Activated CD4-positive, alpha-beta T cell treated with anti-CD3 and anti-CD28 coated beads, Interleukin-2, amount 10 ng/mL, durations not matched to agents 7 days and 5 days (primary cell): ENCODE measurements around the gene PLAGL1. TPM values are rescaled to one million over a fixed set of nuclear protein-coding genes. Genes with fewer than 3 reads are reported as not detected.

Experiments
- CTCF ChIA-PET: fragments of 350-600 bp; sonication (Branson Sonifier 250); formaldehyde crosslinking; loops from one replicate; lab custom pipeline; 2021; ENCODE audit warnings: antibody characterized with exemption; lab: Charles Lee
- POLR2A ChIA-PET: fragments of 350-600 bp; sonication (Branson Sonifier 250); formaldehyde crosslinking; loops from one replicate; lab custom pipeline; 2021; ENCODE audit warnings: antibody characterized with exemption; lab: Charles Lee
- DNase-seq: peaks from one replicate; pipeline ENCODE4 v3.0.0-alpha.2; 2020
- H3K27ac Mint-ChIP-seq: one replicate; pipeline ENCODE4 v1.8.0; 2021; ENCODE audit warnings: mild to moderate bottlenecking, moderate library complexity, mixed read lengths
- H3K27me3 Mint-ChIP-seq: one replicate; pipeline ENCODE4 v1.8.0; 2021; ENCODE audit warnings: mixed read lengths
- H3K36me3 Mint-ChIP-seq: one replicate; pipeline ENCODE4 v1.8.0; 2021; ENCODE audit warnings: low read depth, mixed read lengths
- H3K4me1 Mint-ChIP-seq: one replicate; pipeline ENCODE4 v1.8.0; 2021; ENCODE audit warnings: mixed read lengths
- H3K4me3 Mint-ChIP-seq: one replicate; pipeline ENCODE4 v1.8.0; 2021; ENCODE audit warnings: mild to moderate bottlenecking, moderate library complexity, mixed read lengths
- H3K9me3 Mint-ChIP-seq: one replicate; pipeline ENCODE4 v1.8.0; 2021; ENCODE audit warnings: mixed read lengths
- total RNA-seq, 2 experiments: library from RNA; stranded (reverse); gene quantifications; one replicate each; pipeline ENCODE4 v1.2.3, GENCODE V29; 2021

Gene PLAGL1
- total RNA-seq, 2 experiments from 2014 or later, result 4.5 to 5.7 TPM

GRCh38 chr6:143901885-143902750 is 105.9 kb downstream of the PLAGL1 start:
- H3K9me3 Mint-ChIP-seq, result no peaks in the 10 kb centered on the region
- no peak for DNase-seq
- H3K4me3 Mint-ChIP-seq, result no peak overlapping the region
- ChIA-PET CTCF (interaction anchor here (1.0 kb wide), 1 partner anchor 14 kb away, joined by 3 read pairs; no protein-coding TSS in a partner anchor), POLR2A (no interaction called here)
- H3K27ac Mint-ChIP-seq, result no peak overlapping the region
- H3K36me3 Mint-ChIP-seq, result no peaks in the 10 kb centered on the region
- peaks cover 3% of the 10 kb centered on the region for H3K27me3 Mint-ChIP-seq
- peaks cover 2% of the 10 kb centered on the region for H3K4me1 Mint-ChIP-seq

- peaks cover 3% of the 10 kb centered on the region for H3K27me3 Mint-ChIP-seq
- POLR2A ChIA-PET, result no interaction called here
- CTCF ChIA-PET, result interaction anchor here (0.6 kb wide), 1 partner anchor 38 kb away, joined by 3 read pairs; no protein-coding TSS in a partner anchor
- H3K36me3 Mint-ChIP-seq, result no peaks in the 10 kb centered on the region
- no peak overlapping the region for H3K27ac Mint-ChIP-seq
- H3K9me3 Mint-ChIP-seq, result no peaks in the 10 kb centered on the region
- no peak for DNase-seq
- no peak overlapping the region for H3K4me3 Mint-ChIP-seq
- peaks cover 2% of the 10 kb centered on the region for H3K4me1 Mint-ChIP-seq
Observed at GRCh38 chr6:143900358-143900757, 107.7 kb downstream of the PLAGL1 start.

GRCh38 chr6:143896126-143896860 is 111.8 kb downstream of the PLAGL1 start:
- no peaks in the 10 kb centered on the region for H3K4me1 Mint-ChIP-seq
- POLR2A ChIA-PET, result no interaction called here
- DNase-seq, result no peak
- H3K4me3 Mint-ChIP-seq, result no peak overlapping the region
- H3K27me3 Mint-ChIP-seq, result no peaks in the 10 kb centered on the region
- CTCF ChIA-PET, result interaction anchor here (0.6 to 1.5 kb wide), 3 partner anchors 11 to 321 kb away, joined by 3 to 4 read pairs (median 3); no protein-coding TSS in a partner anchor
- no peaks in the 10 kb centered on the region for H3K9me3 Mint-ChIP-seq
- H3K27ac Mint-ChIP-seq, result no peak overlapping the region
- H3K36me3 Mint-ChIP-seq, result no peaks in the 10 kb centered on the region

GRCh38 chr6:143894655-143895054 is 113.4 kb downstream of the PLAGL1 start:
- no peak overlapping the region for H3K27ac Mint-ChIP-seq
- POLR2A ChIA-PET, result no interaction called here
- no peaks in the 10 kb centered on the region for H3K4me1 Mint-ChIP-seq
- no peak overlapping the region for H3K4me3 Mint-ChIP-seq
- no peaks in the 10 kb centered on the region for H3K36me3 Mint-ChIP-seq
- no peaks in the 10 kb centered on the region for H3K9me3 Mint-ChIP-seq
- CTCF ChIA-PET, result no interaction called here
- no peaks in the 10 kb centered on the region for H3K27me3 Mint-ChIP-seq
- DNase-seq, result no peak

Other genes starting within 250 kb of the PLAGL1 start
- gene LTV1, start 164.9 kb downstream of the PLAGL1 start, total RNA-seq, result 10 to 100 TPM; 23.7 to 25.1 TPM
- gene ZC2HC1B, start 143.8 kb downstream of the PLAGL1 start, total RNA-seq, result not detected
- gene SF3B5, start 87.3 kb upstream of the PLAGL1 start, total RNA-seq, result 100 to 1,000 TPM; 138 to 141 TPM
- gene STX11, start 142.3 kb upstream of the PLAGL1 start, total RNA-seq, result 10 to 100 TPM; 13.7 to 14.5 TPM